ENCODE measurements around the gene HARS1. TPM values are rescaled to one million over a fixed set of nuclear protein-coding genes. Genes with fewer than 3 reads are reported as not detected.
"Not testable (repeated sequence)": the region's sequence is repeated elsewhere in the genome, so short reads cannot be mapped to it uniquely, and the experiment has no call there.

Gene HARS1
- total and polyA plus RNA-seq, 12 donors: 30.3 to 53.2 (median 37.0) TPM

- H3K4me3 ChIP-seq: peak within 1 kb of the TSS; percentile 64 to 94 (median 80)
- peaks cover 0 to 67% (median 48%) of the 10 kb centered on the region in 9 donors for H3K36me3 ChIP-seq
- peaks cover 6 to 39% (median 26%) of the 10 kb centered on the region in 9 donors for H3K4me1 ChIP-seq
- intact Hi-C loops (cut with DNase I): loop anchor here in 3 of 10 donors (2.0 to 10.0 kb wide), 2 partner anchors 26 to 260 kb away; partner anchors contain the start of genes ANKHD1 (in 2 of the 3), HARS1 (in 1 of the 3) and HARS2 (in 1 of the 3)
- DNase-seq (peak; percentile 97), ATAC-seq (peak; percentile 97 to 99 (median 99))
- H3K27ac ChIP-seq: peak within 1 kb of the TSS; percentile 85 to 94 (median 92)
- H3K27me3 ChIP-seq: no peaks in the 10 kb centered on the region
- no peaks in the 10 kb centered on the region for H3K9me3 ChIP-seq
- TF ChIP-seq, protein P1, sequence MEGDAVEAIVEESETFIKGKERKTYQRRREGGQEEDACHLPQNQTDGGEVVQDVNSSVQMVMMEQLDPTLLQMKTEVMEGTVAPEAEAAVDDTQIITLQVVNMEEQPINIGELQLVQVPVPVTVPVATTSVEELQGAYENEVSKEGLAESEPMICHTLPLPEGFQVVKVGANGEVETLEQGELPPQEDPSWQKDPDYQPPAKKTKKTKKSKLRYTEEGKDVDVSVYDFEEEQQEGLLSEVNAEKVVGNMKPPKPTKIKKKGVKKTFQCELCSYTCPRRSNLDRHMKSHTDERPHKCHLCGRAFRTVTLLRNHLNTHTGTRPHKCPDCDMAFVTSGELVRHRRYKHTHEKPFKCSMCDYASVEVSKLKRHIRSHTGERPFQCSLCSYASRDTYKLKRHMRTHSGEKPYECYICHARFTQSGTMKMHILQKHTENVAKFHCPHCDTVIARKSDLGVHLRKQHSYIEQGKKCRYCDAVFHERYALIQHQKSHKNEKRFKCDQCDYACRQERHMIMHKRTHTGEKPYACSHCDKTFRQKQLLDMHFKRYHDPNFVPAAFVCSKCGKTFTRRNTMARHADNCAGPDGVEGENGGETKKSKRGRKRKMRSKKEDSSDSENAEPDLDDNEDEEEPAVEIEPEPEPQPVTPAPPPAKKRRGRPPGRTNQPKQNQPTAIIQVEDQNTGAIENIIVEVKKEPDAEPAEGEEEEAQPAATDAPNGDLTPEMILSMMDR (IDR thresholded peaks at IDR 0.05): no peak
- 0 to 1% methylated on average over 54 of the region's 54 CpGs for WGBS, 2 donors
These were observed 26.6 kb downstream of the HARS1 start, which contains the start of gene WDR55 for GRCh38 chr5:140664359-140665119. Gene WDR55, plus strand, starts transcription at chr5:140664904. Its CDS starts 9 bp downstream, at chr5:140664913.

GRCh38 chr5:140664030-140664358, 27.2 kb downstream of the HARS1 start:
- intact Hi-C loops (cut with DNase I): loop anchor here in 3 of 10 donors (2.0 to 10.0 kb wide), 2 partner anchors 27 to 259 kb away; partner anchors contain the start of genes ANKHD1 (in 2 of the 3), HARS1 (in 1 of the 3) and HARS2 (in 1 of the 3)
- Histone ChIP-seq H3K9me3 (no peaks in the 10 kb centered on the region), H3K36me3 (peaks cover 0 to 67% (median 48%) of the 10 kb centered on the region in 9 donors), H3K27ac (peak overlapping the region; percentile 85 to 94 (median 92)), H3K4me3 (peak overlapping the region; percentile 64 to 94 (median 80)), H3K4me1 (peaks cover 6 to 39% (median 26%) of the 10 kb centered on the region in 9 donors), H3K27me3 (no peaks in the 10 kb centered on the region)
- ATAC-seq (peak in 3 of 8 donors; percentile 16 to 31 (median 22)), DNase-seq (no peak)
- 8 to 9% methylated on average over 18 of the region's 18 CpGs for WGBS, 2 donors
- TF ChIP-seq, protein P1 (IDR thresholded peaks at IDR 0.05): no peak

GRCh38 chr5:140660371-140660770, 30.8 kb downstream of the HARS1 start:
- H3K9me3 ChIP-seq, H3K27me3 ChIP-seq, DNase-seq, ATAC-seq, H3K27ac ChIP-seq, H3K4me3 ChIP-seq: not testable (repeated sequence)
- Histone ChIP-seq H3K36me3 (peaks cover 7 to 81% (median 75%) of the 10 kb centered on the region in 9 donors), H3K4me1 (peaks cover 0 to 14% (median 8%) of the 10 kb centered on the region in 9 donors)
- 84 to 91% methylated on average over 6 of the region's 6 CpGs for WGBS, 2 donors
- intact Hi-C loops (cut with DNase I): loop anchor here in 2 of 10 donors (10.0 kb wide), 1 partner anchor 256 kb away; the partner anchor contains the start of gene ANKHD1 (in 2 of the 2)

- peaks cover 7 to 96% (median 85%) of the 10 kb centered on the region in 9 donors for H3K36me3 ChIP-seq
- TF ChIP-seq, protein P1 (IDR thresholded peaks at IDR 0.05): no peak
- no peaks in the 10 kb centered on the region for H3K27me3 ChIP-seq
- DNase-seq (no peak), ATAC-seq (no peak)
- no peaks in the 10 kb centered on the region for H3K9me3 ChIP-seq
- no peak overlapping the region for H3K4me3 ChIP-seq
- WGBS, 2 donors: 94 to 99% methylated on average over 17 of the region's 17 CpGs
- H3K27ac ChIP-seq: no peak overlapping the region
- intact Hi-C loops (cut with DNase I): no loop called here
- peaks cover 0 to 7% (median 3%) of the 10 kb centered on the region in 9 donors for H3K4me1 ChIP-seq
These were observed 32.3 kb downstream of the HARS1 start for GRCh38 chr5:140658870-140659269.
